Heart right ventricle (tissue), 16 donors: ENCODE data around the gene EIF5. TPM values are rescaled to one million over a fixed set of nuclear protein-coding genes. Genes with fewer than 3 reads are reported as not detected.

ENCODE experiments used
- ATAC-seq, 8 donors: fragments of 200-7000 bp; cut with Tn5 transposase; one replicate each; pipeline ENCODE4 v1.9.1; 2020; ENCODE audit warnings: mild to moderate bottlenecking in 8 of 8, moderate library complexity in 8 of 8, moderate number of reproducible peaks in 1 of 8
- DNase-seq, 2 donors: peaks; one replicate each; pipeline ENCODE4 v3.0.0-alpha.2; 2020
- H3K27ac ChIP-seq, 10 donors: fragments of 200-600 bp; sonication (generic) in 2 of 10; one replicate each; pipeline versions ENCODE4 v1.5.0 to v1.8.0; 2020 to 2022; ENCODE audit warnings: mild to moderate bottlenecking in 3 of 10
- H3K27me3 ChIP-seq, 7 donors: fragments of 200-600 bp; one replicate each; pipeline ENCODE4 v1.8.0; 2021 to 2022; ENCODE audit warnings: mild to moderate bottlenecking in 2 of 7
- H3K36me3 ChIP-seq, 9 donors: fragments of 200-600 bp; sonication (generic) in 1 of 9; one replicate each; pipeline versions ENCODE4 v1.5.0 to v1.8.0; 2020 to 2022; ENCODE audit warnings: mild to moderate bottlenecking in 2 of 9
- H3K4me1 ChIP-seq, 9 donors: fragments of 200-600 bp; sonication (generic) in 1 of 9; one replicate each; pipeline versions ENCODE4 v1.5.0 to v1.8.0; 2020 to 2022; ENCODE audit warnings: mild to moderate bottlenecking in 4 of 9
- H3K4me3 ChIP-seq, 10 donors: fragments of 200-600 bp; sonication (generic) in 2 of 10; one replicate each; pipeline versions ENCODE4 v1.5.0 to v1.8.0; 2020 to 2022; ENCODE audit warnings: mild to moderate bottlenecking in 7 of 10, moderate library complexity in 2 of 10
- H3K9me3 ChIP-seq, 11 donors: fragments of 200-600 bp in 10 of 11; sonication (generic) in 2 of 11; one replicate each; pipeline versions ENCODE4 v1.5.0 to v1.8.0; 2013 to 2022; ENCODE audit warnings: mild to moderate bottlenecking in 2 of 11, control low read depth in 1 of 11, moderate library complexity in 1 of 11
- CTCF ChIP-seq, 9 donors: fragments of 200-600 bp; sonication (generic) in 2 of 9; IDR thresholded peaks; one replicate each; pipeline versions ENCODE4 v1.5.0 to v1.8.0; 2021 to 2022; ENCODE audit warnings: antibody characterized with exemption in 9 of 9, mild to moderate bottlenecking in 5 of 9, moderate library complexity in 1 of 9
- WGBS, 2 donors: extraction: QIAGEN DNeasy Blood & Tissue Kit; methylation state at CpG; one replicate each; pipeline ENCODE4 v1.1.7; 2013; ENCODE audit warnings: inconsistent platforms in 1 of 2; 5-methylcytosine and 5-hydroxymethylcytosine counted together
- intact Hi-C, 10 donors: fragments of 100-400 bp; cut with DNase I; formaldehyde crosslinking; loops; one replicate each; pipeline versions ENCODE4 v1.11.1 to v1.14.2; 2022
- polyA plus RNA-seq, 2 donors: library from polyadenylated mRNA; stranded (reverse); fragments of 200-250 nt; gene quantifications; one replicate each; pipeline ENCODE4 v1.2.3, GENCODE V29; 2013
- total RNA-seq, 10 donors: library from RNA; stranded (reverse); fragmentation: NEBNext Ultra II Directional in 3 of 10; extraction: Animal tissue kit (Norgen Biotek cat#: 25700) in 3 of 10; gene quantifications; one replicate each; pipeline versions ENCODE4 v1.2.1 to v1.2.4, GENCODE V29; 2021 to 2023
- donor health status: Arrhythmogenic right ventricular cardiomyopathy.
- donor health status: ischemic (EF 13 %, LVEDD 7.1; RV severe dilation, severe dysfunction).
- donor health status: healthy with polysubstance abuse.
- donor health status: DM: no; HTN: yes; CAD: no.
- donor health status: DM: no; HTN: no; CAD: no.
- donor health status: ischemic (EF 25% LVEDD 6.9; RV normal size, moderate dysfunction).
- donor health status: ischemic (EF 25% LVEDD 5.7; RV mildly dilated, moderate dysfunction).
- donor health status: healthy.
- donor health status: DM: yes; HTN: yes; CAD: no.
- donor health status: Ischemic cardiomyopathy.
- donor health status: ischemic (EF 35%, LVEDD 5.7; RV mildly dilated, moderate dysfunction).
- donor health status: nonischemic (EF 11% LVEDD 7.7; RV severe dilation, severe dysfunction).
- donor health status: DM: yes; HTN: yes; CAD: no.
- donor health status: PGD.
- donor health status: ischemic (EF 29% LVEDD 5.4; RV normal size, mild dysfunction).
- donor health status: nonischemic (EF 23%, LVEDD 6.1; RV moderate dilation, normal function).

EIF5 gene
- total and polyA plus RNA-seq, 12 donors, result 56.7 to 323 (median 230) TPM

- ATAC-seq (no peak), DNase-seq (no peak)
- WGBS, 2 donors, result 84% methylated on average over 11 of the region's 11 CpGs
- Histone ChIP-seq H3K9me3 (no peaks in the 10 kb centered on the region), H3K4me1 (peaks cover 0 to 2% (median 0%) of the 10 kb centered on the region in 9 donors), H3K36me3 (no peaks in the 10 kb centered on the region), H3K4me3 (no peak overlapping the region), H3K27me3 (peaks cover 0 to 6% (median 0%) of the 10 kb centered on the region in 7 donors), H3K27ac (no peak overlapping the region)
- no peak for TF ChIP-seq CTCF (IDR thresholded peaks at IDR 0.05)
- intact Hi-C loops, result no loop called here
Measured at GRCh38 chr14:103374121-103374520, 40.1 kb downstream of the EIF5 start.

GRCh38 chr14:103377522-103378037 lies 43.5 kb downstream of the EIF5 start:
- Histone ChIP-seq H3K27ac (no peak overlapping the region), H3K4me1 (peaks cover 0 to 10% (median 0%) of the 10 kb centered on the region in 9 donors), H3K36me3 (no peaks in the 10 kb centered on the region), H3K27me3 (peaks cover 0 to 6% (median 0%) of the 10 kb centered on the region in 7 donors), H3K9me3 (no peaks in the 10 kb centered on the region), H3K4me3 (no peak overlapping the region)
- DNase-seq (no peak), ATAC-seq (no peak)
- intact Hi-C loops, result no loop called here
- WGBS, 2 donors, result 88 to 89% methylated on average over 2 of the region's 2 CpGs
- no peak for TF ChIP-seq CTCF (IDR thresholded peaks at IDR 0.05)

- no peak for TF ChIP-seq CTCF (IDR thresholded peaks at IDR 0.05)
- peak in 2 of 8 donors; percentile 10 to 38 for ATAC-seq
- no peaks in the 10 kb centered on the region for H3K36me3 ChIP-seq
- peaks cover 0 to 11% (median 0%) of the 10 kb centered on the region in 9 donors for H3K4me1 ChIP-seq
- intact Hi-C loops, result no loop called here
- WGBS, 2 donors, result 70 to 76% methylated on average over 14 of the region's 14 CpGs
- no peak for DNase-seq
- no peaks in the 10 kb centered on the region for H3K9me3 ChIP-seq
- H3K4me3 ChIP-seq, result no peak overlapping the region
- peaks cover 0 to 6% (median 0%) of the 10 kb centered on the region in 7 donors for H3K27me3 ChIP-seq
- no peak overlapping the region for H3K27ac ChIP-seq
Measured at GRCh38 chr14:103378038-103378854, 44.2 kb downstream of the EIF5 start.

GRCh38 chr14:103380719-103381377 lies 46.8 kb downstream of the EIF5 start:
- Histone ChIP-seq H3K27ac (no peak overlapping the region), H3K36me3 (no peaks in the 10 kb centered on the region), H3K27me3 (no peaks in the 10 kb centered on the region), H3K4me1 (peaks cover 4 to 19% (median 7%) of the 10 kb centered on the region in 9 donors), H3K9me3 (no peaks in the 10 kb centered on the region), H3K4me3 (no peak overlapping the region)
- DNase-seq, result no peak
- intact Hi-C loops, result loop anchor here in 4 of 10 donors (5.0 to 10.0 kb wide), 3 partner anchors 44 to 114 kb away; partner anchors contain the start of gene EIF5 (in 1 of the 4)
- no peak for ATAC-seq
- 0 to 15% methylated on average over 2 of the region's 2 CpGs for WGBS, 2 donors
- TF ChIP-seq CTCF (IDR thresholded peaks at IDR 0.05), result no peak
